ENCODE measurements around the gene LEKR1. TPM values are rescaled to one million over a fixed set of nuclear protein-coding genes. Genes with fewer than 3 reads are reported as not detected.

LEKR1 gene
- total and polyA plus RNA-seq, 2 of the 13 experiments (the other 11 are each of a cell fraction or from before 2014, with no cell fraction given): 0.49 to 1.5 TPM

- TF ChIP-seq ZBTB40 (IDR thresholded peaks at IDR 0.05) (no peak), ZBTB40 (CRISPR knock-in tag; IDR thresholded peaks at IDR 0.05) (no peak), SSRP1 (CRISPR knock-in tag; IDR thresholded peaks at IDR 0.05) (no peak), BCL3 (CRISPR knock-in tag; IDR thresholded peaks at IDR 0.05) (no peak), ZNF503 (CRISPR knock-in tag; IDR thresholded peaks at IDR 0.05) (no peak), ATF4 (CRISPR knock-in tag; IDR thresholded peaks at IDR 0.05) (no peak), TBL1XR1 (IDR thresholded peaks at IDR 0.05; ENCODE audit: borderline replicate concordance, low read length, partially characterized antibody) (no peak), ZNF33B (CRISPR knock-in tag; IDR thresholded peaks at IDR 0.05) (no peak), ARNT (IDR thresholded peaks at IDR 0.05) (no peak), ZFP1 (CRISPR knock-in tag; IDR thresholded peaks at IDR 0.05) (no peak), SYNCRIP (IDR thresholded peaks at IDR 0.05; ENCODE audit: insufficient read depth, low read depth, low read length) (no peak), GATAD2A (CRISPR knock-in tag; IDR thresholded peaks at IDR 0.05) (peak; percentile 83), HNF4A (CRISPR knock-in tag; IDR thresholded peaks at IDR 0.05) (peak; percentile 90), EEA1 (CRISPR knock-in tag; IDR thresholded peaks at IDR 0.05; ENCODE audit: borderline replicate concordance) (no peak), ZFY (CRISPR knock-in tag; IDR thresholded peaks at IDR 0.05) (0 out of 2 replicates have a peak, but pooled peaks have one; percentile 27)
These were observed 268.8 kb downstream of the LEKR1 start (continued) for GRCh38 chr3:157094751-157095480.
